HG03469 (cell line): ENCODE measurements around the gene MRPS26.
"Not testable (repeated sequence)": the region's sequence is repeated elsewhere in the genome, so short reads cannot be mapped to it uniquely, and the experiment has no call there.

Experiments used
- ATAC-seq: cut with Tn5 transposase; IDR thresholded peaks from one replicate; pipeline ENCODE4 v1.9.1; 2021; ENCODE audit warnings: mild to moderate bottlenecking, moderate library complexity, moderate number of reproducible peaks; ENCODE audit not compliant: unreplicated experiment

Gene MRPS26

GRCh38 chr20:3072530-3073250 lies 26.8 kb downstream of the MRPS26 start:
- ATAC-seq: no peak

- not testable (repeated sequence) for ATAC-seq
Observed at GRCh38 chr20:3073251-3073643, 27.4 kb downstream of the MRPS26 start.

- no peak for ATAC-seq
Observed at GRCh38 chr20:3074812-3075211, 29.0 kb downstream of the MRPS26 start.

- not testable (repeated sequence) for ATAC-seq
Observed at GRCh38 chr20:3075315-3075714, 29.5 kb downstream of the MRPS26 start.

- no peak for ATAC-seq
Observed at GRCh38 chr20:3077618-3078134, 31.8 kb downstream of the MRPS26 start.

GRCh38 chr20:3080939-3081388 lies 35.1 kb downstream of the MRPS26 start:
- ATAC-seq: no peak

- ATAC-seq: no peak
Observed at GRCh38 chr20:3081641-3082040, 35.8 kb downstream of the MRPS26 start.

GRCh38 chr20:3082306-3082951 lies 36.6 kb downstream of the MRPS26 start:
- no peak for ATAC-seq

- no peak for ATAC-seq
Observed at GRCh38 chr20:3082955-3083952, 37.4 kb downstream of the MRPS26 start.

- no peak for ATAC-seq
Observed at GRCh38 chr20:3084283-3084985, 38.6 kb downstream of the MRPS26 start, which contains the start of gene AVP. TSS of gene AVP (minus strand) at chr20:3084724. CDS start at chr20:3084674, 50 bp downstream.

- no peak for ATAC-seq
Observed at GRCh38 chr20:3084986-3085360, 39.1 kb downstream of the MRPS26 start.

- no peak for ATAC-seq
Observed at GRCh38 chr20:3085571-3086072, 39.8 kb downstream of the MRPS26 start.

- ATAC-seq: no peak
Observed at GRCh38 chr20:3088031-3088430, 42.2 kb downstream of the MRPS26 start.

- no peak for ATAC-seq
Observed at GRCh38 chr20:3090565-3090964, 44.7 kb downstream of the MRPS26 start.

GRCh38 chr20:3092611-3093379 lies 46.9 kb downstream of the MRPS26 start:
- ATAC-seq: no peak

GRCh38 chr20:3093861-3094361 lies 48.1 kb downstream of the MRPS26 start:
- no peak for ATAC-seq

- no peak for ATAC-seq
Observed at GRCh38 chr20:3094848-3095629, 49.2 kb downstream of the MRPS26 start.
